Measurements from ENCODE around the gene SH3RF3. TPM values are rescaled to one million over a fixed set of nuclear protein-coding genes. Genes with fewer than 3 reads are reported as not detected.

SH3RF3 gene
- total and polyA plus RNA-seq, 2 of the 13 experiments (the other 11 are each of a cell fraction or from before 2014, with no cell fraction given): 0.04 TPM; not detected in 1

- TF ChIP-seq HNF1A (IDR thresholded peaks at IDR 0.05; ENCODE audit: low read depth) (no peak), HNF1A (CRISPR knock-in tag; IDR thresholded peaks at IDR 0.05; ENCODE audit: borderline replicate concordance) (no peak), PREB (CRISPR knock-in tag; IDR thresholded peaks at IDR 0.05) (no peak)
Measured at GRCh38 chr2:109178968-109179367, 50.0 kb downstream of the SH3RF3 start (continued).

- no peak for DNase-seq (ENCODE audit: low spot score)
- no peak for ATAC-seq
- H3K27ac ChIP-seq (ENCODE audit: extremely low read length, insufficient read depth, low read length): no peak overlapping the region
- no peak overlapping the region for H3K4me3 ChIP-seq (replicated peaks in 1 of 3; ENCODE audit: insufficient read depth in 1 of 3, low read depth in 2 of 3, low read length in 3 of 3)
- H3K36me3 ChIP-seq (replicated peaks in 1 of 2; ENCODE audit: control insufficient read depth in 1 of 2, insufficient read depth in 2 of 2, low read length in 2 of 2): no peaks in the 10 kb centered on the region
- POLR2A ChIA-PET: no interaction called here
- no peaks in the 10 kb centered on the region for H3K4me1 ChIP-seq (ENCODE audit: insufficient read depth, low read length)
- no peak overlapping the region for H3K9ac ChIP-seq (ENCODE audit: insufficient read depth, low read depth, low read length)
- 19% methylated on average over 3 of the region's 3 CpGs for WGBS (ENCODE audit: low lambda C conversion rate)
- CTCF ChIA-PET (ENCODE audit: low intra/inter-chr PET ratio, low total read pairs): no interaction called here
- no TSS peak for BruUV-seq (replicated peaks)
- no peak overlapping the region for H2AFZ ChIP-seq (ENCODE audit: low read length)
- FAIRE-seq: no peak
- TF ChIP-seq TBP (CRISPR knock-in tag; IDR thresholded peaks at IDR 0.05) (no peak), HMG20A (CRISPR knock-in tag; IDR thresholded peaks at IDR 0.05; ENCODE audit: borderline replicate concordance) (no peak), ZNF75D (CRISPR knock-in tag; IDR thresholded peaks at IDR 0.05; ENCODE audit: borderline replicate concordance) (no peak), MXI1 (IDR thresholded peaks at IDR 0.05; ENCODE audit: borderline replicate concordance, low read depth, low read length) (no peak), CCAR2 (optimal IDR thresholded peaks at IDR 0.05; ENCODE audit: low read depth, low read length) (no peak), ZUFSP (CRISPR knock-in tag; IDR thresholded peaks at IDR 0.05; ENCODE audit: borderline replicate concordance) (no peak)
- in situ Hi-C loops (cut with HindIII; ENCODE audit: extremely low pct_ligation_motif_present, low pct_unique_long_range_greater_than_20kb): no loop called here
- H4K20me1 ChIP-seq (ENCODE audit: insufficient read depth, low read length): no peaks in the 10 kb centered on the region
- intact Hi-C loops (cut with micrococcal nuclease; ENCODE audit: unreplicated experiment): no loop called here
- no peaks in the 10 kb centered on the region for H3K9me3 ChIP-seq (ENCODE audit: low read length)
- H3K79me2 ChIP-seq (ENCODE audit: insufficient read depth, low read length): no peaks in the 10 kb centered on the region
- no peaks in the 10 kb centered on the region for H3K27me3 ChIP-seq (ENCODE audit: control insufficient read depth in 1 of 2, insufficient read depth in 2 of 2, low read length in 2 of 2)
- no peak overlapping the region for H3K4me2 ChIP-seq (ENCODE audit: low read depth, low read length)
Measured at GRCh38 chr2:109180786-109181185, 51.8 kb downstream of the SH3RF3 start.
